ENCODE results near the gene SCARB2. TPM values are rescaled to one million over a fixed set of nuclear protein-coding genes. Genes with fewer than 3 reads are reported as not detected.
"Not testable (repeated sequence)": the region's sequence is repeated elsewhere in the genome, so short reads cannot be mapped to it uniquely, and the experiment has no call there.

Gene SCARB2
- total and polyA plus RNA-seq, 8 donors = 212 to 266 (median 229) TPM

DNA sequence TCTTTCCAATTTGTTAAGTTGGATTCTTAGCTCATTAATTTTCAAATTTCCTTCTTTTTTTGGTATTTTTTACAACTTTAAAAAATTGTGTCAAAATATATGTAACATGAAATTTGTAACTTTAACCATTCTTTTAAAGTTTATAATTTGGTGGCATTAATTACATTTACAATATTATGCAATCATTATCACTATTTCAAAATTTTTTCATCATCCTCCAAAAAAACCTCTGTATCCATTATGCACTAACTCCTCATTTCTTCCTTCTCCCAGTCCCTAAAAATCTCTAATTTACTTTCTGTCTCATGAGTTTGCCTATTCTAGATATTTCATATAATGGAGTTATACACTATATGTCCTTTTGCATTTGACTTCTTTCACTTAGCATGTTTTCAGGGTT lies 33.2 kb upstream of the SCARB2 start:
- H3K9me3 ChIP-seq = no peaks in the 10 kb centered on the region
- intact Hi-C loops (cut with DNase I) = no loop called here

DNA sequence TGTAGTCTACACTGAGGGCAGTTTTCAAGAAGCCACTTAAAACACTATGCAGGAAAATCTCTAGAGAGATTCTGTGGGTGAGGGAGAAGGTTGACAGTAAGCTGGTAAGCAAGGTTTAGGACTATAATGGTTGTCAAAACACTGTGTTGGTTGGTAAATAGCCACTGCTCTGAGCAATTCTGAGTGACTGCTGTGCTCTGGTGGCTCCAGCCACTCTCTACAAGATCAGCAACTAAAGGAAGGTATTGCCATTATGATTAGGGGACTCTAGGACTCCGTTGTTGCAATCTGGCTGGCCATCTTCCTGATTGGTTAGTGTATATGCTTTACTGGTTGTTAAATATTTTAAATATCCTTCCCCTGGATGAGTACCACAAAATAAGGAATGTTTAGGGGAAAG lies 32.4 kb upstream of the SCARB2 start:
- TF ChIP-seq, protein P1, sequence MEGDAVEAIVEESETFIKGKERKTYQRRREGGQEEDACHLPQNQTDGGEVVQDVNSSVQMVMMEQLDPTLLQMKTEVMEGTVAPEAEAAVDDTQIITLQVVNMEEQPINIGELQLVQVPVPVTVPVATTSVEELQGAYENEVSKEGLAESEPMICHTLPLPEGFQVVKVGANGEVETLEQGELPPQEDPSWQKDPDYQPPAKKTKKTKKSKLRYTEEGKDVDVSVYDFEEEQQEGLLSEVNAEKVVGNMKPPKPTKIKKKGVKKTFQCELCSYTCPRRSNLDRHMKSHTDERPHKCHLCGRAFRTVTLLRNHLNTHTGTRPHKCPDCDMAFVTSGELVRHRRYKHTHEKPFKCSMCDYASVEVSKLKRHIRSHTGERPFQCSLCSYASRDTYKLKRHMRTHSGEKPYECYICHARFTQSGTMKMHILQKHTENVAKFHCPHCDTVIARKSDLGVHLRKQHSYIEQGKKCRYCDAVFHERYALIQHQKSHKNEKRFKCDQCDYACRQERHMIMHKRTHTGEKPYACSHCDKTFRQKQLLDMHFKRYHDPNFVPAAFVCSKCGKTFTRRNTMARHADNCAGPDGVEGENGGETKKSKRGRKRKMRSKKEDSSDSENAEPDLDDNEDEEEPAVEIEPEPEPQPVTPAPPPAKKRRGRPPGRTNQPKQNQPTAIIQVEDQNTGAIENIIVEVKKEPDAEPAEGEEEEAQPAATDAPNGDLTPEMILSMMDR (IDR thresholded peaks at IDR 0.05) = no peak
- ATAC-seq (no peak), DNase-seq (no peak)
- Histone ChIP-seq H3K27ac (no peak overlapping the region), H3K27me3 (peaks cover 0 to 12% of the 10 kb centered on the region in 2 donors), H3K4me3 (no peak overlapping the region), H3K9me3 (peaks cover 0 to 3% of the 10 kb centered on the region in 2 donors), H3K4me1 (peaks cover 0 to 4% of the 10 kb centered on the region in 2 donors), H3K36me3 (no peaks in the 10 kb centered on the region)
- intact Hi-C loops (cut with DNase I) = no loop called here

More for the DNA sequence above, 33.2 kb upstream of the SCARB2 start:
- DNase-seq = no peak
- H3K27ac ChIP-seq = no peak overlapping the region
- peaks cover 0 to 21% of the 10 kb centered on the region in 2 donors for H3K27me3 ChIP-seq
- peaks cover 0 to 12% of the 10 kb centered on the region in 2 donors for H3K4me1 ChIP-seq
- H3K36me3 ChIP-seq = no peaks in the 10 kb centered on the region
- no peak for ATAC-seq
- H3K4me3 ChIP-seq = no peak overlapping the region
- TF ChIP-seq, protein P1 (IDR thresholded peaks at IDR 0.05) = no peak

DNA sequence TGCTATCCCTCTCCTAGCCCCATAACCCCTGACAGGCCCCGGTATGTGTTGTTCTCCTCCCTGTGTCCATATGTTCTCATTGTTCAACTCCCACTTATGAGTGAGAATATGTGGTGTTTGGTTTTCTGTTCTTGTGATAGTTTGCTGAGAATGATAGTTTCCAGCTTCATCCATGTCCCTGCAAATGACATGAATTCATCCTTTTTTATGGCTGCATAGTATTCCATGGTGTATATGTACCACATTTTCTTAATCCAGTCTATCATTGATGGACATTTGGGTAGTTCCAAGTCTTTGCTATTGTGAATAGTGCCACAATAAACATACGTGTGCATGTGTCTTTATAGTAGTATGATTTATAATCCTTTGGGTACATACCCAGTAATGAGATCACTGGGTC lies 30.3 kb upstream of the SCARB2 start:
- ATAC-seq; H3K36me3 ChIP-seq; H3K4me1 ChIP-seq; H3K4me3 ChIP-seq; DNase-seq; H3K27ac ChIP-seq; intact Hi-C loops (cut with DNase I); H3K27me3 ChIP-seq: not testable (repeated sequence)
- peaks cover 0 to 21% of the 10 kb centered on the region in 2 donors for H3K9me3 ChIP-seq

DNA sequence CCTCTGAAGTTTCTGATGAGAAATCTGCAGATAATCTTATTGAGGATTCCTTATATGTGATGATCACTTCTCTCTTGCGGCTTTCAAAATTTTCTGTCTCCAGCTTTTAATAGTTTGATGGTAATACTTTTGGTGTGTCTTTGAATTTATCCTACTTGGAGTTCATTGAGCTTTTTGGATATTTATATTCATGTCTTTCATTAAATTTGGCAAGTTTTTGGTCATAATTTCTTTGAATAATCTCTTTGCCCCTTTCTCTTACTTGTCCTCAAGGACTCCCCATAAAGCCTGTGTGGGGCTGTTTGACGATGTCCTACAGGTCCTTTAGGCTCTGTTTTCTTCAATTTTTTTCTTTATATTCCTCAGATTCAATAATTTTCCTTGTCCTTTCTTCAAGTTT lies 26.6 kb upstream of the SCARB2 start:
- TF ChIP-seq, protein P1 (IDR thresholded peaks at IDR 0.05) = no peak
- DNase-seq (no peak), ATAC-seq (no peak)
- no peak overlapping the region for H3K4me3 ChIP-seq
- intact Hi-C loops (cut with DNase I) = no loop called here
- no peaks in the 10 kb centered on the region for H3K27me3 ChIP-seq
- peaks cover 0 to 21% of the 10 kb centered on the region in 2 donors for H3K9me3 ChIP-seq
- no peaks in the 10 kb centered on the region for H3K36me3 ChIP-seq
- H3K4me1 ChIP-seq = no peaks in the 10 kb centered on the region
- no peak overlapping the region for H3K27ac ChIP-seq

DNA sequence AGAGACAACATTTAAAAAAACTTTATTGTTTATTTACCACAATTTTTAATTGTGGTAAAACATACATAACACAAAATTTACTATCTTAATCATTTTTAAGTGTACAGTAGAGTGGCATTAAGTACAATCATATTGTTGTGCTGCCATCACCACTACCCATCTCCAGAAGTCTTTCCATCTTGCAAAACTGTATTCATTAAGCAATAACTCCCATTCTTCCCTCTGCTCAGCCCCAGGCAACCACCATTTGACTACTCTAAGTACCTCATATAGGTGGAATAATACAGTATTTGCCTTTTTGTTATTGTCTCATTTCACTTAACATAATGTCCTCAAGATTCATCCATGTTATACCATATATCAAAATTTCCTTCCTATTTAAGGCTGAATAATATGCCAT lies 25.1 kb upstream of the SCARB2 start:
- H3K27ac ChIP-seq = no peak overlapping the region
- no peak for DNase-seq
- no peak overlapping the region for H3K4me3 ChIP-seq
- TF ChIP-seq, protein P1 (IDR thresholded peaks at IDR 0.05) = no peak
- H3K36me3 ChIP-seq = no peaks in the 10 kb centered on the region
- intact Hi-C loops (cut with DNase I) = no loop called here
- ATAC-seq = no peak
- H3K27me3 ChIP-seq = no peaks in the 10 kb centered on the region
- H3K9me3 ChIP-seq = peaks cover 0 to 21% of the 10 kb centered on the region in 2 donors
- H3K4me1 ChIP-seq = peaks cover 0 to 2% of the 10 kb centered on the region in 2 donors

DNA sequence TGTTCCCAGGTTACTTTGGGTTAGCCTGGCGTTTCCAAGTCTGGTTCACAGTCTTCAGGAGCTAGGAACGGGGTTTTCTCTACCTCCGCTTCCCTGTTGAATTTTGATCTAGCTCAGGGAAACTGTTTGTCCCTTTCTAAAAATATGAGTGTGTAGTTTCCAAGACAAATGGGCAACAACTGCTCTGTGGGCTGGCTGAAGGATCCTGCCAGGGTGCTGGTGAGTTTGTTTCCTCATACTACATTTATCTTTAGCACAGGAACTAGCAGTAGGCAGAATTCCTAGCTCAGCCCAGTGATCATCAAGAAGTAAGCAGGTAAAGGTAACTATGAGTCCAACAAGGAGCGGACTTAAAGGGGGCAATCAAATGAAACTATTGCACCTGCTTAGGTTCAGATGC lies 24.6 kb upstream of the SCARB2 start:
- TF ChIP-seq, protein P1 (IDR thresholded peaks at IDR 0.05) = no peak
- no peak overlapping the region for H3K4me3 ChIP-seq
- peaks cover 0 to 6% of the 10 kb centered on the region in 2 donors for H3K4me1 ChIP-seq
- H3K9me3 ChIP-seq = peaks cover 0 to 21% of the 10 kb centered on the region in 2 donors
- no peak overlapping the region for H3K27ac ChIP-seq
- H3K36me3 ChIP-seq = no peaks in the 10 kb centered on the region
- ATAC-seq = no peak
- intact Hi-C loops (cut with DNase I) = no loop called here
- no peaks in the 10 kb centered on the region for H3K27me3 ChIP-seq
- DNase-seq = no peak
